ENCODE measurements around the gene RHOA.

GRCh38 chr3:49383387-49383786 lies 28.4 kb downstream of the RHOA start:
- TF ChIP-seq CTCF (IDR thresholded peaks at IDR 0.05), result no peak
- no peak for TF ChIP-seq POLR2AphosphoS5 (IDR thresholded peaks at IDR 0.05)
- TF ChIP-seq POLR2A (IDR thresholded peaks at IDR 0.05), result no peak

Measured in breast epithelium (tissue), 3 donors.